ENCODE data around the gene DAB2IP.

Gene DAB2IP

GRCh38 chr9:121756474-121757280, 105.2 kb downstream of the DAB2IP start:
- no peak overlapping the region for H3K4me3 ChIP-seq (ENCODE audit: low read length)
- no peak for DNase-seq (ENCODE audit: low read depth)
- no peak for TF ChIP-seq CTCF (IDR thresholded peaks at IDR 0.05; ENCODE audit: insufficient read depth, low read depth, low read length, missing control alignments)

GRCh38 chr9:121757281-121757585, 105.8 kb downstream of the DAB2IP start:
- TF ChIP-seq CTCF (IDR thresholded peaks at IDR 0.05; ENCODE audit: insufficient read depth, low read depth, low read length, missing control alignments) = no peak
- no peak overlapping the region for H3K4me3 ChIP-seq (ENCODE audit: low read length)
- no peak for DNase-seq (ENCODE audit: low read depth)

GRCh38 chr9:121758693-121759092, 107.3 kb downstream of the DAB2IP start:
- no peak overlapping the region for H3K4me3 ChIP-seq (ENCODE audit: low read length)
- no peak for TF ChIP-seq CTCF (IDR thresholded peaks at IDR 0.05; ENCODE audit: insufficient read depth, low read depth, low read length, missing control alignments)
- no peak for DNase-seq (ENCODE audit: low read depth)

- TF ChIP-seq CTCF (IDR thresholded peaks at IDR 0.05; ENCODE audit: insufficient read depth, low read depth, low read length, missing control alignments) = no peak
- no peak overlapping the region for H3K4me3 ChIP-seq (ENCODE audit: low read length)
- no peak for DNase-seq (ENCODE audit: low read depth)
These were observed 108.6 kb downstream of the DAB2IP start for GRCh38 chr9:121759996-121760395.

- TF ChIP-seq CTCF (IDR thresholded peaks at IDR 0.05; ENCODE audit: insufficient read depth, low read depth, low read length, missing control alignments) = no peak
- H3K4me3 ChIP-seq (ENCODE audit: low read length) = no peak overlapping the region
- no peak for DNase-seq (ENCODE audit: low read depth)
These were observed 109.1 kb downstream of the DAB2IP start for GRCh38 chr9:121760571-121760970.

- DNase-seq (ENCODE audit: low read depth) = no peak
- no peak overlapping the region for H3K4me3 ChIP-seq (ENCODE audit: low read length)
- TF ChIP-seq CTCF (IDR thresholded peaks at IDR 0.05; ENCODE audit: insufficient read depth, low read depth, low read length, missing control alignments) = no peak
These were observed 111.7 kb downstream of the DAB2IP start for GRCh38 chr9:121763131-121763530.
